SIG-M5 treated with dmso at 0.1 percent for 504 hours (cell line): ENCODE measurements around the gene GRHL3.
A peak's percentile ranks its signal among the peaks of the same experiment; 100 is the strongest.

Experiments used
- DNase-seq: peaks from one replicate; lab custom pipeline; 2025; ENCODE audit not compliant: unreplicated experiment; lab: John Stamatoyannopoulos, UW

The GRHL3 gene

DNA sequence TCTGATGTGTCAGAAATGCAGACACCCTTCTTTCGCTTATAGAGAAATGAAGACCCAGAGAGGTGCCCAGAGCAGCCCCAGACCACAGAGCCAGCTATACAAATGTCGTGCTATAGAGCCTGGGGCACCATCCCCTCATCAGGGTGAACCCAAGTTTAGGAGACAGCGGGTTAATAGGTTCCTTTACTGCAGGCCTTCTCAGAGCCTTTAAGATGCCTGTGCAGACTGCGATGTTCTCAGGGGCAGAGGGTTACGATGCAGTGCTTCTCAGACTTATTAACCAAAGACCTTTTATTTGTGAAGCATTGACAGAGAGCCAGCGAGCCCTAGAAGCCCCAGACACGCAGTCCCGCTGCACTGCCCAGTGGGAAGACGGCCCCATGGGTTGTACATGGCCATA lies 47.5 kb downstream of the GRHL3 start:
- DNase-seq: no peak

DNA sequence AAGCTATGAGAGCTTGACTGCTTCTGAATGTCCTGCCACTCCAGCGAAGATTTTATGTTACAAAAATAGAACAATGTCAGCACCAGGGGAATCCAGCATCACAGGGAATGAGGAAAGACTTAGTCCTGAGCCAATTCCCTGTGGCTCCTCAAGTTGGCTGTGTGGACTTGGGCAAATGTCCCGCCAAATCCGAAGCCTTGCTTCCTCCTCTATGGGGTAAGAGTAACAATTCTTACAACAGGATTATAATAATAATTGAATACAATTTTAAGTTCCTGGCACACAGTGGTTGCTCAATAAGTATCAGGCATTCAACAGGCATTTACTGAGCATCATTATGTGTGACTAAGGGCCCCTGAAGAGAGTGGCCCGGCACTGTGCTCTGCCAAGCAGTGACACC lies 50.0 kb downstream of the GRHL3 start:
- no peak for DNase-seq

DNA sequence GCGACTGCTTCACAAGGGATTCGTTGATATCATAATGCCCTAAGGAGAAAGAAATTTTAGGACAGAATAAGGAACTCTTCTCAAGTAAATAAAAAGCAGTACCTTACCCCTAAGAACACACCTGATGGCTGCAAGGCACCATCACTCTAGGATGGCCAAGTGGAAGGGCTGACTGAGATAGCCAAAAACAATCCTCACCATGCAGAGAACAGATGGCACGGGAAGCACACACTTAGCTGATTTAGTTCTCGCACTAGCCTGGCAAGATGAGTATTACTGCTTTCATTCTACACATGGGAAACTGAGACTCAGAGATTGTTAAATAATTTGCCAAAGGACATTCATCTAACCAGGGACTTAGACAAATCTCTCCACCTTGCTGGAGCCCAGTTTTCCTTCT lies 50.6 kb downstream of the GRHL3 start:
- no peak for DNase-seq

DNA sequence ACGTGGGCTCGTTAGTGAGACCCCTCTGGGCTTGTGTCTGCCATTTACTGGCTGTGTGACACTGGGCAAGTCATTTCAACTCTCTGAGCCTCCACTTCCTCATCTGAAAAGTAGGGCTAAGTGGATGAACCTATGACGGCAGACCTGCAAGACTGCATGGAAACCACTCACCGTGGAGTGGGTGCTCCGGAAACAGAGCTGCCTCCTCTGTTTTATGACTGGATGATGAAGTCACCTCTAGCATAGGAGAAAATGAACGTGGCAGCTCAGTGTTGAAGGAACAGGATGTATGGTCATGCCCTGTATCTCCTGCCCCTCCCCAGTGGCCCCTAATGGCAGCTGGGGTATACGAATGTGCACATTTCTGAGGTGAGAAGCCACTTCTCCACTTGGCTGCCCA lies 53.9 kb downstream of the GRHL3 start:
- no peak for DNase-seq

DNA sequence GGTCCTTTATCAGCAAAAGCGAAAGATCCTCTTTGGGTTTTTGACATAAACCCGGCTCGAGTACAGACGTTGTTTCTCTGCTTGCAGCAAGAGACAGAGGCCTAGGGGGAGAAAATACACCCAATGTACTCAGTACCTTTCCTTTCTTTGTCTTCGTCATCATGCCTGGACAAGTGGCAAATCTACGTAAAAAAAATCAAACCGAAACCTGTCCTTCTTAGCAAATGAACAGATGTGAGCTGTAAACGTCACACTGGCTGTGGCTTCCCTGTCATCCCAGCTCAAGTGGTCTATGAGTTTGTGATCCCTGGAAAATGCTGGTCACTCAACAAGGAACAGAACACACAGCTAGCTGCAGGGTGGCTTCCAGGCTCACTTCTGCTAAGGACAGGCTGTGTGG lies 54.6 kb downstream of the GRHL3 start:
- no peak for DNase-seq

DNA sequence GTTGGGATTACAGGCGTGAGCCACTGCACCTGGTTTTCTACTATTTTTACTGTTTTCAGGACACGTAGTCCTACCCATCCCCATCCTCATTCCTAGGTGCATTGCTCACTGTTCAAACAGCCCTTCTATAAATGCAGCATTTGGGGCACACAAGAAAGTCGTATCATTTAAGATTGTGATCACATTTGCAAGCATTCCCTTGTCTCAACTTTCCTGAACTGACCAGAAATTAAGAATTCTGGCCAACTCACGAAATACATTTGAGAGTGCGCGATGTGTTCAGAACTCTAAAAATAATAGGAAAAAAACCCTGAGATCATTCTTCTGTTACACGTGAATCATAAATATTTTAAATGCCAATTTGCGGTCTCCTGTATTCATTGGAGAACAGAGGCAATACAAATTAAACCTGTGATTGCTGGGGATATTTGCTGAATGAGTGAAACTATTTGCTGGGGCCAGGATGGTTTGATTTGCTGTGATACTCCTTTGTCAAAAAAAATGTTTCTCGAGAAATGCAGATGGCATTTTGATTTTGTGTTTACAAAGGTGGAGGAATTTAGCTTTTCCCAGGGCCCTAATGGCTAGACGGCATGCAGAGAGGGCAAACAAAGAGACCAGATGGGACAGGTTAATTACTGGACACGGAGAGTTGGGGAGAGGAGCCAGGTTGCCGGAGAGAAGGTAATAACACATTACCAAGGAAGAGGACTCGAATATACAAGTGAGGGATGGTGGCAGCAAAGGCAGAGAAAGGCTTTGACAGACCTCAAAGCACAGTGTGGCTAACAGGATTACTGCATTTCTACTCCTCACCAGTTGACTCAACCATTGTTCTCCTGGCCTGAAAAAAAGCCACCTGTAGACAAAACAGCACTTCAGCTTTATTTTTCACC lies 56.0 kb downstream of the GRHL3 start:
- peak; percentile 56 for DNase-seq

DNA sequence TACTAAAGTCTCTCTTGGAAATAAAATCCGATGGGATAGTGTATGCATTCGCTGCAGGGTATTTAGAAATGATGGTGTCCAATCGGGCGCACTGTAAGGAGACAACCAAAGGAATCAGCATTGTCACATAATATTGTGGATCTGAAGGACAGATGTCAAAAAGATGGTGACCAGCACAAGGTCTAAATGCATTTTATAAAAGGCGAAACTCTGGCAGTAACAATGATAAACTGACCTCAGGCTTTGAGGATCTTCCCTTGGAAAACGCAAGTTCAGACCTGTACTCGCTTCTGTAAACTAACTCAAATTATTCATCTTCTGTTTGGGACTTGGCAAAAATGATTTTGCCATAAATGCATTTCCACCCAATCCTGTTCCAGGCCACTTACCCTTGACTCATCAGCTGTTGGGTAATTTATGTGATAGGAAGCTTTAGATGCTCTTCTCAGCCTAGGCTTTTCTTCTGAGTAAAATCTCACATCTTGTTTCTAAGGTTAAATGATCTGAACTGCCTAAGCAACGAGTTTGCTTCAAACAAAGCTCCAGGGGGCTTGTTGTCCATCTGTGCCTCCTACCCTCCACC lies 60.7 kb downstream of the GRHL3 start:
- DNase-seq: no peak

DNA sequence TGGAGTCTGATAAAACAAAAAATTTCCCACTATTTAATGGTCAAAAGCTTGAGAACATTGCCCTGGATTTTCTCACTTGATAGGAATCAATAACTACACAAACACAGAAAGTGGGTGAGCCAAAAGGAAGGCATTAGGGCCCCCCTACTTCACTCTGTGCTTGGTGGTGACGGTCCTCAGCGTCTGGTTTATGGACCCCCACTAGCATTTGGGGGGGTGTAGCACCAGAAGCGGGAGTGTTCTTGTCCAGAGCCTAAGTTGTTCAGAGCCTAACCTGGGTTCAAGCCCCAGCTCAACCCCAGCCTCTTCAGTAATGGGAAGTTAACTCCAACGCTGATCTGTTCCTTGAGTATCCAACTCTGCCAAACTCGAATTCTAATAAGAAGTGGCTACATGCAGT lies 61.4 kb downstream of the GRHL3 start:
- no peak for DNase-seq

DNA sequence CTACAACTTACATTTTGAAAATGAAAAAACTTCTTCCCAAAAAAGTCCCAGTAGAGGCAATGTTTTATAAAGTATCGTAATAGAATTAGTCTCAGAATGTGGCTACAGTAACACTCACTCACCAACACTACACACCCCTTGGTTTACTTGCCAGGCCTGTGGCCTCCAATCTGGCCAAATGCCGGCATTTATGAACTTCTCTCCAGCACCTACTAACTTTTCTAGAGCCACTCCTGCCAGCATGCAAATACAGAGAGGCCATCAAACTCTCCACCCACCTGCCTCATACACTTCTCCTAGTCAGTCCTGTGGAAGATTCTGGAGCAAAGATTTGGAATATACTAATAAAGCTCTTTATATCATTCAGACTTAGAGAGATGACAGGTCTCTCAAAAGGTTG lies 62.1 kb downstream of the GRHL3 start:
- DNase-seq: no peak

DNA sequence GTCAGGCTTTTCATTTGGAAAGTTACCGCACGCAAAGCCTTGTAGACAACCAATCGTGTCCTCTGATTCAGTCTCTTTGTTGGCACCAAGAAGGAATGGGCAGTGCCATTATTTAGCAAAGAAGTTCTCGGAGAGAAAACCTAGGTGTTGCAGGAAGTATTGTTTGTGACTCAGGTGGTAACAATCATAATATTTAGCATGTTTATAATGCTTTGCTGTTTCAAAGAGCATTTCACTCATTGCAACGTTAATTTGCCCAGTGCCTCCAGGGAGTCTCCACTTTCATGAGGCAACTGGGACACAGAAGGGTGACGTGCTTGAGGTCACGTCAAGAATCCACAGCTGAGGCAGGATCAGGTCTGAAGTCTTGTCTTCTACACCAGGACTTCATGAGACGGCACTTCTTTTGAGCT lies 63.0 kb downstream of the GRHL3 start:
- DNase-seq: no peak

DNA sequence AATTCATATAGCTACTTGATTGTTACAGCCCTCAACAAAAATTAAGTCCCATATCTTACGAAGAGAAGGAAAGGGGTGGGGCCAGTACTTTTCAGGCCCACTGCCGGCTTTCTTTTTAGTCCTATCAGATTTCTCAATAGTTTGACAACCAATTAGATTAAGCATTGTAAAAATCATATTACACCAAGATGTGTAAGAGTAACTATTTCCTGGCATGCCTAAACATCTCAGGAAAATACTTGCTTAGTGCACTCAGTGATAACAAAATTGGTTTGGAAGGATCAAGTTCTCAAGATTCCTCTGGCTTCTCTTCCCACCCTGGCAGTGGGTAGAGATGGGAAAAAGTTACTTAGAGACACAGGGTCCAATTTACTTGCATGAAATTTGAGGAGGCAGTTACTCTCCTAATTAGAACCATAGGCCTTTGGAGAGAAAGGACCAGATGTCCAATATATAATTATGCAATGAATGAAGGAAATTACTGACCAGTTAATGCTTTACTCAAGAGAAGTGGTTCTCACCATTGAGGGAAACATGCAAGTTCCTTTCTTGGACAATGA lies 64.3 kb downstream of the GRHL3 start:
- no peak for DNase-seq

DNA sequence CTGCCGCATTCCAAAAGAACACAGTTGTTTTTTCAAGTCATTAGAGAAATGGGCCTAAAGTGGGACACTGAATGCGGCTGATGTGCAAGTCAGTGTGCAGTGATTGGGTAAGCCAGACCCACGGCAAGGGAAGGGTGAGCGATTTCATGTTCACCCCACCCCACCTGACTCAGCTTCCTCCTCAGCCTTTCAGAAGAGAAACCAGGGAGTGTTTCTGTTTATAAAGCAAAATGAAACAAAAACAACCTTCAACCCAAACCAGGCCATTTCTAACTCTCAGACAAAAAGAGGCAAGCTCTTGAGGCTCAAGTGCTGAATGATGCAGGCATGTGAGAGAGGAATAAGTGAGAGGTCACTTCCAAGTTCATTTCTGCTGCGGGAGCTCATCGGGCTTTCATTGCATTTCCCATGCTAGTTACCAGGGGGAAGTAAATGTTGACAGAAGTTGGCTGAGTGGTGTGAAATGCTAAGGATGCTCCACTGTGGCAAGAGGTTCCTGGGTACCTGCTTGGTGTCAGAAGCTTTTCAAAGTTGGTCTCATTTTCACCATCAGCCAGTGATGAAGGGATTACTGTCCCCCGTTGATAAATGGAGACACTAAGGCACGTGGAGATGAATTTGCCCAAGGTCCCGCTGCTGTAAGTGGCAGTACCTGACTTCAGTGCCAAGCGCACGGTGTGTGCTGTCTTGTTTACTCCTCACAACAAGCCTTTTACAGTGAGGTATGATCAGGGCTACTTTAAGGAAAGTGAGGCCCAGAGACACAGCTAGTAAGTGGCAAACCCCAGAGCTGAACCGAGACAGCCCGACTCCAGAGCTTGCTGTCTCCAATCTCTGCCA lies 65.3 kb downstream of the GRHL3 start:
- DNase-seq: no peak

DNA sequence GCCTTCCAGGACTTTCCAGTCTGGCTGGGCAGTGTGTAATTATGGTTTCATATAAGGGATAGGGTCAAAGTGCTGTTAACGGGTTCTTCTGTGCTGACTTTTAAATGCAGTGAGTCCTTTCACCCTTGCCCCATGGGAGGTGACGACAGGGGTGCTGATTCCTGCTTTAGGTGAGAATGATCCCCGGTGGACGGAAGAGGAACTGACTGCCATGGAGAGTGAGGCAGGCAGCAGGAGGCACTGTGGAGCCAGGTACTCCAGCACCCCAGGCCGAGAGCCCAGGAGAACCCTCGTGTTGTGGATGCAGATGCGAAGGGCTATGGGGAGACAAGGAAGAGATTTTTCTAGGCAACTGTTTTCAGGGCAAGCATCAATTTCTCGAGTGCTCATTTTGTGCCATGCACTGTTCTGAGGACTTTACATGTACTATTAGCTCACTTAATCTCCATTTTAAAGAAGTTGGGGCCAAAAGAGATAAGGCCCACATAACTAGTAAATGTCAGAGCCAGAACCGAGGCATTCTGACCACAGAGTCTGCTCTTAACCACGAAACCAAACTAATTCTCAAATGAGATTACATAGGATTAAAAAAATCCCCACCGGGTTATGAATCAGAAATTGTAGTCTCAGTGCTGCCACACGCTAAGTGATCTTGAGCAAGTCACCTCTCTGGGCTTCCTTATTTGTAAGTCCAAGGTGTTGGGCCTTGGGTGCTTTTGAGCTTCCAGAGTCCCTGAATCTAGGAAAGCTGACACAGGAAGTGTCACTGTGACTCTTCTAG lies 66.2 kb downstream of the GRHL3 start:
- no peak for DNase-seq

DNA sequence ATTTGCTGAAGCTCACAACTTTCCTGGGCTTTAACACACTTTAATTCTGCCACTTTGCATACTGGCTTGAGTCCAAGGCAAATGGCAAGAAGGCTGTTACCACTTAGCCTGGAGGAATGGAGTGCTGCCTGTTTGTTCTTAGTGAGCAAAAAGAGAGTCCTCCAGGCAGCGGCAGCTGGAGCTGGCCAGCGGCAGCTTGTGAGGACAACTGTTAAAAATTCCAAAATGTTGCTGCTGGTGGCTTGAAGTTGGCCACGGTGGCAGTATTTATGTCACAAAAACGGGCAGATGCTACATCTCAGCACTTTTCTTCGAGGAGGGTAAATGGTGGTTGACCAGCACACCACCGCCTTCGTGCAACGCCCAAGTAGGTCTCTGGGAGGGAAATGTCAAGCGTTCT lies 67.1 kb downstream of the GRHL3 start:
- no peak for DNase-seq

DNA sequence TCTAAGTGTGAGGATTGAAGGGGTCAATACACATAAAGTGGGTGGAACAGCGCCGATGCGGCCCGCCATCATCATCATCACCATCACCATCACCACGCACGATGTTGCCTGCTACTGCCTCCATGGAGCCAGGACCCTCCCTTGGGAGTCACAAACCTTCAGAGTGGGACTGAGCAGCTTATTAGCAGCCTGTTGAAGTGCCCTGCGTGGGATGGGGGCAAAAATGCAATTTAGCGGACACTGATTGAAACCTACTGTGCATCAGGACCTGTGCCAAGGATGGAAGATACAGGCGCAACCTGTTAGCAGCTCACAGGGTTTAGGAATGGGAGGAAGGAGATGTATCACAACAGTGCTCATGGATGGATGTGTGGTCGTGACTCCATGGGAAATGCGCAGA lies 67.8 kb downstream of the GRHL3 start:
- no peak for DNase-seq

DNA sequence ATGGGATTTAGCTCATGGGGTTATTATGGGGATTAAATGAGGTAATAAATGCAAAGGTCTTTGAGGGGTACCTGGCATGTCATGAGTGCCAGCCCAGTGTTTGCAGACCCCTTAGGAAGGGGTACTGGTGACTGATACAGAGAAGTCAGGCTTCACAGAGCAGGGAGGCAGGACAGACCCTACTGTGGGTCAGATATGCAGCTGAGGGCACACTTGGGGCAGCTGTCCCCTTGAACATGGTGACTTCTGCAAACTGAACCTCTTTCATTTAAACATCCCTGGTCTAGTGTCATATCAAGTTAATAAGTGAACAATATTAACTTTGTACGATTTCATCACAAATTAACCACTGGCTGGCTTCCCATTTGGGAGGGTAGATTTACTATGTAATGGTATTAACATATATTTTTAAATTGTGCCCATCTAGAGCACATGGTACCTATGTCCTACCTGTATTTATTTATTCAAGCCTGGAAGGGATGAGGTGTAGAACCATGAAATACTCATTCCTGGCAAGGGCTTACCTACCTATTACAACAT lies 68.5 kb downstream of the GRHL3 start:
- DNase-seq: no peak

DNA sequence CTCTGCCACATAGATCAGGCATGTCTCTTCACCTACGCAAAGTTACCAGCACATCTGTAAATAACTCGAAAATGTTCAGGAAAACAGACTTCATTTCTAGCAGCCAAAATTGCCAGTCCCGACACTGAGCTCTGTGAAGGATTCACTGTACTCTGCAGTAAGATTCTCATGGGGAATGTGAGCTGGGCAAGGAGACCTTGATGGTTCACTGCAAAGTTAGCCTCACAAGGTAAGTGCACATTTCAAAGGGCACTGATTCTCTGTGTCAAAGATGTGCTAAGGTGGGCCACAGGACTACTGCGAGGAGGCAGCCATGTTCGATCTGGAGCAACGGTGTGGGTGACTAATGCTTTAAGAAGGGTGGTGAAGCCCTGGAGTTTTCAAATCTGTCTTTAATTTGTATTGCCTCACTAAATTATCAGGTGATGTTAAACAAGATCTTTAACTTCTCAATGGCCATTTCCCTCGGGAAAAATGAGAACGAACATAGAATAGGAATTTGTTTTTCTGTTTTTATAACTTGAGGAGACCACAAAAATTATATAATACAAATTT lies 69.3 kb downstream of the GRHL3 start:
- no peak for DNase-seq

DNA sequence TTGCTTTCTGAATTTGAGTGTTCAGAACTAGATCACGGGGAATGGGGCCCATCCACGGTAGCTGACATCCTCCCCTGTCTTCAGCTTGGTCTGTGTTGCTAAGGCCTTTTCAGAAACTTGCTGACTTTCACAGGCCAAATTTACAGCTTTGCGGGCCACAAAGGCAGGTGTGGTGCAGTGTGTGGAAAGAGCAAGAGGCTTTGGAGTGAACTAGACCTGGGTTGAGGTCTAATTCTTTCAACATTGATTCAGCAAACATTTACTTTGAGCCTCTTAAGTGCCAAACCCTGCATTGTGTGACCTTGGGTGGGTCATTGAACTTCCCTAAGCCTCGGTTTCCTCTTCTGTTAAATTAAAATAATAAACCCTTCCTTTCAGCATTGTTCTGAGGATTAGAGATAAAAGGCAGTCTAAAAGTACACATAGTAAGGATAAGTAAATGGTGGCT lies 70.1 kb downstream of the GRHL3 start:
- DNase-seq: no peak

DNA sequence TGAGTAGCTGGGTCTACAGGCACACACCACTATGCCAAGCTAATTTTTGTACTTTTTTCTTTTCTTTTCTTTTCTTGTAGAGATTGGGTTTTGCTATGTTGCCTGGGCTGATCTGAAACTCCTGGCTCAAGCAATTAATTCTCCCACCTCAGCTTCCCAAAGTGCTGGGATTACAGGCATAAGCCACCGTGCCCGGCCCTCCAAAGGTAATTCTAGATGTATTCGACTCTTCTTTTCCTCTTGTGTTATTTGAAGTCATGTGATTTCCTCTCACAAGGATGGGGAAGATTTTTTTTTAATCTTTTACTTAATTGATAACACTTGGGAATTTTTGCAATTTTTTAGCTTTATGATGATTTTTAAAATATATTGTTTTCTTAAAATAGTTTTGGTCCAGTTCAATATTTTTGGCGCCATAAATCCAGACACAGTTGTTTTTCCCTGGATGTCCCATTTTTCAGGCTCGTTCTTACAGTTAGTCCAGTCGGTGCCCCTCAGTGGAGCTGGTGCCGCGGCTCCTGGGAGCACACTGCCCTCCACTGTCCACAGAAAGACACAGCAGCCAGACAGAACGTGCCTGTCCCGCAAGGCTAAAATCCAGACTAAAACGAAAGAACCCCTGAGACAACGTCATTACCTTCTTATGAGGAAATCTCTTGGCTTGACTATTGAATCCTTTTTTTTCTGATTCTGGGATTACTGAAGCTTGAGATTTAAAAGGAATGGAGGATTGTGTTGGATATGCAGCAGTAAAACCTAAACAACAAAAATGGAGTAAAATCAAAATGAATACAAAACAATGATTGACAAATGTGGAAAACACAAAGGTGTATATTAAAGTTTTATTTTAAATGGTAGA lies 72.0 kb downstream of the GRHL3 start:
- peak; percentile 74 for DNase-seq
